Measurements from ENCODE around the gene SH2D4B.

Gene SH2D4B

DNA sequence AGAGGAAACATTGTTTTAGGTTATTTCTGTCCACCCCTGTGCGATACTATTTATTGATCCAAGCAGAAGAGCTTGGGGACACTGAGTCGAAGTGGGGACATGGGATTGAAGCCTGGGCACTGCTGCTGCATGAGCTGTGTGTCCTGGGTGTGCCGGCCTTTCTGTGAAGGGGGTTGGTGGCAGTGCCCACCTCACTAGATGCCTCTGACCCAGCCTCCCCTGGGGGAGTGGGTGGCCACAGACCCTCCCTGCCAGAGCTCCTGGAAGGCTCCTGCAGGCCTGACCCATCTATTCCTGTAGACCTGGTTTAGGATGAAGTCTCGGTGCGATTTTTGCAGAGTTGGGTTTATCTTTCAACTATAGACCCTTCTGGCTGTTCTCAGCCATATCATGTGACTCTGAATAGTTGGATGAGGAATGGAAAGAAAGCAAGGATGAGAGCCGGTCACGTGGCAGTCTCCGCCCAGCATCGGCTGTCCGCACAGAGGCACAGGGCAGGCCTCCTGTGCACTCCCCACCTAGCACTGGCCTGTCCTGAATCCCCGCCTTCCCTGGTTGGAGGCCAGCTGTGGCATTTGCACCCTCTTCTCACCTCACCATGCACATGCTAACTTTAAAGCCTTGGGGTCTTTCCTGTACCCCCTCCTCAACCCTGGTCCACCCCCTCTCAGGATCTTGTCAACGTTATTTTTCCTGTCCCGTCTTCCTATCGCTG, 17.6 kb upstream of the SH2D4B start:
- H3K4me3 ChIP-seq (ENCODE audit: low read depth, low read length) = no peak overlapping the region
- DNase-seq (ENCODE audit: low read depth) = no peak
- TF ChIP-seq, protein P1, sequence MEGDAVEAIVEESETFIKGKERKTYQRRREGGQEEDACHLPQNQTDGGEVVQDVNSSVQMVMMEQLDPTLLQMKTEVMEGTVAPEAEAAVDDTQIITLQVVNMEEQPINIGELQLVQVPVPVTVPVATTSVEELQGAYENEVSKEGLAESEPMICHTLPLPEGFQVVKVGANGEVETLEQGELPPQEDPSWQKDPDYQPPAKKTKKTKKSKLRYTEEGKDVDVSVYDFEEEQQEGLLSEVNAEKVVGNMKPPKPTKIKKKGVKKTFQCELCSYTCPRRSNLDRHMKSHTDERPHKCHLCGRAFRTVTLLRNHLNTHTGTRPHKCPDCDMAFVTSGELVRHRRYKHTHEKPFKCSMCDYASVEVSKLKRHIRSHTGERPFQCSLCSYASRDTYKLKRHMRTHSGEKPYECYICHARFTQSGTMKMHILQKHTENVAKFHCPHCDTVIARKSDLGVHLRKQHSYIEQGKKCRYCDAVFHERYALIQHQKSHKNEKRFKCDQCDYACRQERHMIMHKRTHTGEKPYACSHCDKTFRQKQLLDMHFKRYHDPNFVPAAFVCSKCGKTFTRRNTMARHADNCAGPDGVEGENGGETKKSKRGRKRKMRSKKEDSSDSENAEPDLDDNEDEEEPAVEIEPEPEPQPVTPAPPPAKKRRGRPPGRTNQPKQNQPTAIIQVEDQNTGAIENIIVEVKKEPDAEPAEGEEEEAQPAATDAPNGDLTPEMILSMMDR (IDR thresholded peaks at IDR 0.05; ENCODE audit: low read depth, low read length, missing control alignments) = no peak

DNA sequence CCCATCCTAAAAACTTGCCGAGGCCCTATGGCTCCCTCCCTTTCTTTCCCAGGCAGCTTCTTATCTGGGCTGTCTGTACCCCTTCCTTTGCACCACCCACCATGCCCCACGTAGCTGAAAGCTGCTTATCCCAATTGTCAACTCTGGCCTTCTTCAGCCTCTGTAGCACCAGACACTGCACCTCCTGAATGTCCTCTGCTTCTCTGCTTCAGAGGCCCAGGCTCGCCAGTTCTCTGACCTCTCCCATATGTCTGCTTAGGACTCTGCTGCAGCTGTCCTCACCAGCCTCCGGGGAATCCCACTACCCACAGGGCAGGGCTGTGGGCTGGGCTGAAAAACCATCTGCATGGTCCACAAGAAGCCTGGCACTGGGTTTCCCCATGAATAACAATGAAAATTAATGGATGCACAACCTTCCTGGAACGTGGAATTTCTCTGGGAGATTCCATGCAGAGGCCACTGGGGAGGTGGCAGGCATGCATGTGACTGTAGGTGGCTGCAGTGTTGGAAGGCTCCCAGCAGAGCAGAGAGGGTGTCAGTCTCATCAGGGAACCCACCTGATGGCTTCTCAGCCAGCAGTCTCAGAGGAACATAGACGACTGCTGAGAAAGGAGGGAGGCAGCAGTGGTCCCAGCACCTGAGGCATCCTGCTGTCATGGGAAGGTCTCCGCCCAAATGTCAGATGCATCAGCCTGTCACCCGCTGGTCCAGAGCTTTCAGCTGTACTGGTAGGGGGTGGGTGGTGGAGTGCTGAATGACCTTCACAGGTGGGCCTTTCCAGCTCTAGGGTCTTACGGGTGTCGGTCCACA, 16.8 kb upstream of the SH2D4B start:
- no peak overlapping the region for H3K4me3 ChIP-seq (ENCODE audit: low read depth, low read length)
- TF ChIP-seq, protein P1 (IDR thresholded peaks at IDR 0.05; ENCODE audit: low read depth, low read length, missing control alignments) = no peak
- no peak for DNase-seq (ENCODE audit: low read depth)

DNA sequence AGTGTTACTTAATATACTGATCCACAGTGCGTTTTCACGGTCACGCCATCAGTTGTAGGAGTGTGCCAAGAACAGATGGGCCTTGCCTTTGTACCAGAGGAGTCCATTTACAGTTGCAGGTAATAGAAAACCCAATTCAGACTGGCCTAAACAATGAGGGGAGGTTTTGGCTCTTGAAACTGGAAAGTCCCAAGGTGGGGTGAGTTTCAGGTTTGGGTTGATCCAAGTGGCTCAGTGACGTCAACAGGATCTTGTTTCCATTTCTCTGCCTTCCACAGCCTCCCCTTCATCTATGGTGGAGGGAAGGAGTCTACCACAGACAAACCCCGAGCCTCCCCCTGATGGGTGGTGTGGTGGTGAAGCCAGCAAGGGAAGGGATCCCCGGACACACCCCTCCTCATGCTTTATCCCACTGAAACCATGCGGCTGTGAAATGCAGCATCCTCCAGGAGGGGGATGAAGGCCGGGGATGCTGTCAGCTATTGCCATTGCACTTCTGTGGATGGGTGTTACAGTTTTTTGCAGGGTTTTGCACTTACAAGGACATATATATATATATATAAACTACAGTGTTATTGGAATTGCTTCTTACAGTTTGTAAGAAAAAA, 14.8 kb upstream of the SH2D4B start:
- TF ChIP-seq, protein P1 (IDR thresholded peaks at IDR 0.05; ENCODE audit: low read depth, low read length, missing control alignments) = no peak
- no peak for DNase-seq (ENCODE audit: low read depth)
- H3K4me3 ChIP-seq (ENCODE audit: low read depth, low read length) = no peak overlapping the region

DNA sequence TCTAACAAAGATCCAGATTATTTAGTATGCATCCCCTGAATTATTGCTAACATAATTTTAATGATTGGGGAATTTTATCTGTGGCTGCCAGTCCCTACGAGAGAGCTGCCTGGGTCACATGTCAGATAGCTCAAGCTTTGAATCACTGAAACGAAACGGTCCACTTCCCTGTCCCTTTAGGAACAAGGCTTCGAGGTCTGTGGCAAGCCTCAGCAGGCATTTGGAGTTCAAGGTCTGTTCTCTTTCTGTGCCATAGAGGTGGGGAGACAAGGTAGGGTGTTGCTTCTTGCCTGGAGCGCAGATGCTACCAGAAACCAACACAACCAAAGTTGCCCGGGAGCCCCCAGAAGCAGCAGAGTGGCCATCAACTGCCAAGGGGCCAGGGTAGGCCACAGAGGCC, 13.9 kb upstream of the SH2D4B start:
- TF ChIP-seq, protein P1 (IDR thresholded peaks at IDR 0.05; ENCODE audit: low read depth, low read length, missing control alignments) = no peak
- no peak overlapping the region for H3K4me3 ChIP-seq (ENCODE audit: low read depth, low read length)
- DNase-seq (ENCODE audit: low read depth) = no peak

DNA sequence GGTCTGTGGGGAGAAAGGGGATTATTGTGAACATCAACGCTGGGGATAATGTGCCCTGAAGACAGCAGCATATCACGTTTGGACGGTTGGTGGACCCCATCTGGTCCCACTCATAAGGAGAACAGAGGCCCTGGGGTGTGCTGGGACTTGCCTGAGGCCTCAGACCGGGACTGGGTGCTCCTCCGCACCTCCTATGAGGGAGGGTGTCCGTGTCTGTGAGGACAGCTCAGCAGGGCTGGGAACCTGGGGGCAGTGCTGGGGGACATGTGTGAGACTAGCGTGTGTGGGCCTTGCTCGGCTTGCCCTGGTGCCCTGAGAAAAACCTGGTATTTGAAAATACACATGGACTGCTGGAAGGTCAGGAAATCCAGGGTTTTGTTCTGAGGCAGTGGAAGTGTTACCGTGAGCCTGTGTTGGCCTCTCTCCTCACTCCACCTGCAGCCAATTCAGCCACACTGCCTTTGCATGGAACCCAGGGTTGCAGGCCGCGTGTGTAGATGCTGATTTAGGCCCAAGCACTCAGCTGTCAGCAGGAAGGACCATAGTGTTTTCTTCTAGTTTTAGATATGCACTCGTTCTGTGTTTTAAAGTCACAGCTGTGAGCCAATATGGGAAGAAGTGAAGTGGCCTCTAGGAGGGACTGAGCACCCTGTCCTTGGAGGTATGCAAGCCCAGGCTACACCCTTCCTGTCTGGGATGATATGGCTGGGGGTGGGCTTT, 13.4 kb upstream of the SH2D4B start:
- no peak for DNase-seq (ENCODE audit: low read depth)
- H3K4me3 ChIP-seq (ENCODE audit: low read depth, low read length) = no peak overlapping the region
- TF ChIP-seq, protein P1 (IDR thresholded peaks at IDR 0.05; ENCODE audit: low read depth, low read length, missing control alignments) = no peak

DNA sequence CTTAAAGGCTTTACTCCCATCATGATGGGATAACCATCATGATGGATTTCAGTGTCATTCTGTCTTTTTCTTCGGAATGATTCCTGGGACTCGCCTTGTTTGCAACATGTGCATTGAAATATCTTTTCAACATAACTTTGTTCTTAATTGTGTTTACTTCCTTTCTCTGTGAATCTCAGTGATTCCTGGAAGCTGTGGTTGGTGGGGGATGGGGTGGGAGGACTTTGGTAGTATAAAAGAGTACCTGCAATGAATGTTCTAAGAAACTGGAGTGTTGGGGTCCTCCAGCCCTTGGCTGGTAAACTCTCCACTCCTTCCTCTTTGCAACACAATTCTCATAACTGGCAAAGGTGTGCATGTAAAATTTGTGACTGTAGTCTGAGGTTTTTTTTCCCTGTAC, 11.5 kb upstream of the SH2D4B start:
- no peak overlapping the region for H3K4me3 ChIP-seq (ENCODE audit: low read depth, low read length)
- no peak for DNase-seq (ENCODE audit: low read depth)
- TF ChIP-seq, protein P1 (IDR thresholded peaks at IDR 0.05; ENCODE audit: low read depth, low read length, missing control alignments) = no peak
